CD4-positive, alpha-beta memory T cell (primary cell): ENCODE data around the gene SFMBT2. TPM values are rescaled to one million over a fixed set of nuclear protein-coding genes. Genes with fewer than 3 reads are reported as not detected.

ENCODE experiments used
- CTCF ChIA-PET: fragments of 350-600 bp; sonication (Branson Sonifier 250); formaldehyde crosslinking; loops from one replicate; lab custom pipeline; 2021; ENCODE audit warnings: inconsistent platforms; ENCODE audit not compliant: partially characterized antibody; lab: Charles Lee
- POLR2A ChIA-PET: fragments of 350-600 bp; sonication (Branson Sonifier 250); formaldehyde crosslinking; loops from one replicate; lab custom pipeline; 2021; ENCODE audit not compliant: partially characterized antibody; lab: Charles Lee
- DNase-seq, 5 donors: peaks; one replicate each; pipeline versions ENCODE4 v3.0.0 to v3.0.0-alpha.2; 2020 to 2022; ENCODE audit warnings: mixed read lengths in 1 of 5
- H3K27ac ChIP-seq: one replicate; pipeline ENCODE4 v1.7.0; 2013; ENCODE audit warnings: low read depth, low read length
- H3K27me3 ChIP-seq: 2 replicates; pipeline ENCODE4 v1.7.0; 2013; ENCODE audit warnings: mild to moderate bottlenecking, low read length, moderate library complexity; ENCODE audit not compliant: insufficient read depth
- H3K36me3 ChIP-seq: 2 replicates; pipeline ENCODE4 v1.7.0; 2013; ENCODE audit warnings: mild to moderate bottlenecking, low read length, moderate library complexity; ENCODE audit not compliant: insufficient read depth
- H3K4me1 ChIP-seq: 2 replicates; pipeline ENCODE4 v1.7.0; 2013; ENCODE audit warnings: mild to moderate bottlenecking, low read length, moderate library complexity; ENCODE audit not compliant: insufficient read depth
- H3K4me3 ChIP-seq, 2 donors: one replicate each; pipeline ENCODE4 v1.7.0; 2013; ENCODE audit warnings: low read length in 2 of 2, mild to moderate bottlenecking in 1 of 2
- H3K9me3 ChIP-seq, 2 donors: one replicate each; pipeline ENCODE4 v1.7.0; 2013; ENCODE audit warnings: low read length in 2 of 2, control low read depth in 1 of 2; ENCODE audit not compliant: control insufficient read depth in 1 of 2
- H3K27ac Mint-ChIP-seq, 7 donors: one replicate each; pipeline ENCODE4 v1.8.0; 2020 to 2021; ENCODE audit warnings: mixed read lengths in 7 of 7, mild to moderate bottlenecking in 6 of 7, inconsistent platforms in 3 of 7, moderate library complexity in 3 of 7
- H3K27me3 Mint-ChIP-seq, 2 donors: one replicate each; pipeline ENCODE4 v1.8.0; 2020 to 2021; ENCODE audit warnings: mixed read lengths in 2 of 2
- H3K36me3 Mint-ChIP-seq, 2 donors: one replicate each; pipeline ENCODE4 v1.8.0; 2020 to 2021; ENCODE audit warnings: mixed read lengths in 2 of 2, inconsistent platforms in 1 of 2, mild to moderate bottlenecking in 1 of 2
- H3K4me1 Mint-ChIP-seq, 4 donors: one replicate each; pipeline ENCODE4 v1.8.0; 2020 to 2021; ENCODE audit warnings: mixed read lengths in 4 of 4, mild to moderate bottlenecking in 1 of 4
- H3K4me3 Mint-ChIP-seq, 8 donors: one replicate each; pipeline ENCODE4 v1.8.0; 2020 to 2021; ENCODE audit warnings: mixed read lengths in 8 of 8, mild to moderate bottlenecking in 7 of 8, moderate library complexity in 6 of 8, inconsistent platforms in 3 of 8
- H3K9me3 Mint-ChIP-seq, 8 donors: one replicate each; pipeline ENCODE4 v1.8.0; 2020 to 2021; ENCODE audit warnings: mixed read lengths in 8 of 8, mild to moderate bottlenecking in 5 of 8, inconsistent platforms in 3 of 8, moderate library complexity in 1 of 8
- intact Hi-C: fragments of 100-400 bp; cut with micrococcal nuclease; formaldehyde crosslinking; loops from one replicate; pipeline ENCODE4 v1.15.1; 2023
- polyA plus RNA-seq, 2 donors: library from polyadenylated mRNA; unstranded; fragments of 300-500 nt; fragmentation: Illumina TruSeq; gene quantifications; one replicate each; pipeline ENCODE4 v1.2.3, GENCODE V29; 2021
- total RNA-seq, 2 experiments: library from RNA; stranded (reverse); gene quantifications; one replicate each; pipeline ENCODE4 v1.2.3, GENCODE V29; 2021

The SFMBT2 gene
- total RNA-seq (10 to 100 TPM; 20.0 to 22.3 TPM), polyA plus RNA-seq (1 to 10 TPM; 1.7 to 3.3 TPM)

DNA sequence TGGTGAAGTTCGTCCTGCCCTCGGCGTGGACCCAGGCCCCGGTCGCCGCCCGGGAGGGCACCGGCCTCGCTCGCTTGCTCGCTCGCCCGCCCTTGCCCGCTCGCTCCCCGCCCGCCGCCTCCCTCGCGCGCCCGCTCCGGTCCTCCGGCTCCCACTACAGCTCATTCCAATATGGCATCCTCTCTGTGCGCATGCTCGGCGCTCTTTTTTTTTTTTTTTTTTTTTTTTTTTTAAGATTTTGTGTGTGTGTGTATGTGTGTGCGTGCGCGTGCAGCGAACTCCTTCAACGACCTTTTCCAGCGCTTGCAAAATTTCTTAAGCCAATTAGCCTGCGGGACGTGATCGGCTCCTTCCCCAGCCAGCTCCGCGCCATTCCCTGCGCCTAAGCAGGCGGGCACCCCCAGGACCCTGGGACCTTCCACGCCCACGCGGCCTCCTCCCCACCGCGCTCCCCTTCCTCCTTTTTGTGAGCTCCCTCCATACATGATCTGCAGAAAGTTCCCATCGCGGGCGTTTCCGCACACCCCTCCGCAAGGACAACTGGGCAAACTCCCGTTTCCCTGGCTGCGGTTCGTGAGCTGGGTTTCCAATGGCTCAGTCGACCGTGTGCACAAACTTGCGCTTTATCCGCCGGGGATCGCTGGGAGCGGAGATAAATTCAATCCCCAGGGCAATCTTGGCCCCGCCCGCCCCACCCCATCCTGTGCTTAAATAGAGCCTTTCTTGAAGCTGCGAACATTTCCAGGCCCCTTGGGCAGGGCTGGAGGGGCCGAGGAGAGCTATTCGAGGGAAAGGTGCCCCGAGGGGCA is at the start of gene SFMBT2:
Gene SFMBT2 (minus strand): TSS at position 173 of the 809 bp plus-strand sequence. CDS start 29,136 bp downstream, outside the sequence.
- ChIA-PET CTCF (interaction anchor here (0.7 to 6.7 kb wide), 24 partner anchors 8 to 989 kb away, joined by 3 to 93 read pairs (median 4); no protein-coding TSS in a partner anchor), POLR2A (interaction anchor here (0.5 to 2.5 kb wide), 17 partner anchors 9 to 945 kb away, joined by 3 to 12 read pairs (median 4); no protein-coding TSS in a partner anchor)
- no peaks in the 10 kb centered on the region for H3K9me3 ChIP-seq
- DNase-seq, result peak; percentile 59 to 67 (median 64)
- H3K4me3 Mint-ChIP-seq, result peak within 1 kb of the TSS; percentile 94 to 100 (median 96)
- no peaks in the 10 kb centered on the region for H3K36me3 ChIP-seq
- H3K4me1 Mint-ChIP-seq, result peaks cover 4 to 61% (median 37%) of the 10 kb centered on the region in 4 donors
- peaks cover 37% of the 10 kb centered on the region for H3K4me1 ChIP-seq
- H3K9me3 Mint-ChIP-seq, result peaks cover 0 to 3% (median 0%) of the 10 kb centered on the region in 8 donors
- H3K27ac Mint-ChIP-seq, result peak within 1 kb of the TSS; percentile 77 to 95 (median 90)
- H3K27me3 Mint-ChIP-seq, result no peaks in the 10 kb centered on the region
- H3K27me3 ChIP-seq, result no peaks in the 10 kb centered on the region
- H3K4me3 ChIP-seq, result peak within 1 kb of the TSS; percentile 83 to 84
- peaks cover 0 to 21% of the 10 kb centered on the region in 2 donors for H3K36me3 Mint-ChIP-seq
- intact Hi-C loops, result loop anchor here (10.0 kb wide), 1 partner anchor 996 kb away; no protein-coding TSS in a partner anchor
- peak within 1 kb of the TSS; percentile 42 for H3K27ac ChIP-seq

DNA sequence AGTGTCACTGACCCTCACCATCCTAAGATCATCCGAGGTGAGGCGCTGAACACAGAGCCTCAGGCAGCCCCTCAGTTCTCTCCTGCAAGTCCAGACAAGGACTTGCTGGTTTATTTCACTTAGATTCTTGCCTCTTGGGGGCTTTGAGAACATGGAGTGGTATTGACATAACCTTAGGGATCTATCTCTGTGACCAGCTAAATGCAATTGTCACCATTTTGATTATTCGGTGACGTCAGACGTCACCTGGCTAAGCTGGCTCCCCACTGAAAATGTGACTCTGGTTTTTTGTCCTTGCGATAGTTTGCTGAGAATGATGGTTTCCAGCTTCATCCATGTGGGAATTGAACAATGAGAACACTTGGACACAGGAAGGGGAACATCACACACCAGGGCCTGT is 49.2 kb upstream of the SFMBT2 start:
- intact Hi-C loops, result no loop called here
- Mint-ChIP-seq H3K27ac (peak overlapping the region in 1 of 7 donors; percentile 3), H3K9me3 (no peaks in the 10 kb centered on the region), H3K27me3 (no peaks in the 10 kb centered on the region), H3K36me3 (no peaks in the 10 kb centered on the region), H3K4me3 (no peak overlapping the region), H3K4me1 (no peaks in the 10 kb centered on the region)
- no peak overlapping the region for H3K4me3 ChIP-seq
- ChIA-PET POLR2A (no interaction called here), CTCF (no interaction called here)
- no peak for DNase-seq
- no peaks in the 10 kb centered on the region for H3K4me1 ChIP-seq
- H3K9me3 ChIP-seq, result no peaks in the 10 kb centered on the region
- no peaks in the 10 kb centered on the region for H3K36me3 ChIP-seq
- no peak overlapping the region for H3K27ac ChIP-seq
- no peaks in the 10 kb centered on the region for H3K27me3 ChIP-seq

DNA sequence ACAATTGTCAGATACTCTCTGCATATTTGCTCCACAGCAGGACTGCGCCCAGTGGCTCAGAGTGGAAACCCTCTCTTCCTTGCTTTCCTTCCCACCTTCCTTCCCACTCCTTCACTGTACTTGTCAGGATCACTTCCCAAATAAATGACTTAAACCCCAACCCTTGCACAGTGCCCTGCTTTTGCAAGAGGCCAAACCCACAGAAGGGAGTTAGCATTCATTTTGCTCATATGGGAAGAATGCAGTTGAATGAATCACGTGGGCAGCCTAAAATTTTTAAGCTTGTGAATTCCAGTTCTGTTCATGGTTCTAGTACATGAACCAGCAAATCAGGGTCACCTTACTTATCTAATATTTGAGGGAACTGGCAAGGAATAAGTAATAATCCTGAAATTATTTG is 47.7 kb upstream of the SFMBT2 start:
- Mint-ChIP-seq H3K27ac (no peak overlapping the region), H3K36me3 (no peaks in the 10 kb centered on the region), H3K27me3 (no peaks in the 10 kb centered on the region), H3K4me1 (no peaks in the 10 kb centered on the region), H3K4me3 (no peak overlapping the region), H3K9me3 (no peaks in the 10 kb centered on the region)
- Histone ChIP-seq H3K4me1 (no peaks in the 10 kb centered on the region), H3K36me3 (no peaks in the 10 kb centered on the region), H3K27me3 (no peaks in the 10 kb centered on the region), H3K4me3 (no peak overlapping the region), H3K27ac (no peak overlapping the region), H3K9me3 (no peaks in the 10 kb centered on the region)
- no peak for DNase-seq
- intact Hi-C loops, result no loop called here
- POLR2A ChIA-PET, result no interaction called here
- CTCF ChIA-PET, result interaction anchor here (0.9 kb wide), 1 partner anchor 539 kb away, joined by 3 read pairs; no protein-coding TSS in a partner anchor

DNA sequence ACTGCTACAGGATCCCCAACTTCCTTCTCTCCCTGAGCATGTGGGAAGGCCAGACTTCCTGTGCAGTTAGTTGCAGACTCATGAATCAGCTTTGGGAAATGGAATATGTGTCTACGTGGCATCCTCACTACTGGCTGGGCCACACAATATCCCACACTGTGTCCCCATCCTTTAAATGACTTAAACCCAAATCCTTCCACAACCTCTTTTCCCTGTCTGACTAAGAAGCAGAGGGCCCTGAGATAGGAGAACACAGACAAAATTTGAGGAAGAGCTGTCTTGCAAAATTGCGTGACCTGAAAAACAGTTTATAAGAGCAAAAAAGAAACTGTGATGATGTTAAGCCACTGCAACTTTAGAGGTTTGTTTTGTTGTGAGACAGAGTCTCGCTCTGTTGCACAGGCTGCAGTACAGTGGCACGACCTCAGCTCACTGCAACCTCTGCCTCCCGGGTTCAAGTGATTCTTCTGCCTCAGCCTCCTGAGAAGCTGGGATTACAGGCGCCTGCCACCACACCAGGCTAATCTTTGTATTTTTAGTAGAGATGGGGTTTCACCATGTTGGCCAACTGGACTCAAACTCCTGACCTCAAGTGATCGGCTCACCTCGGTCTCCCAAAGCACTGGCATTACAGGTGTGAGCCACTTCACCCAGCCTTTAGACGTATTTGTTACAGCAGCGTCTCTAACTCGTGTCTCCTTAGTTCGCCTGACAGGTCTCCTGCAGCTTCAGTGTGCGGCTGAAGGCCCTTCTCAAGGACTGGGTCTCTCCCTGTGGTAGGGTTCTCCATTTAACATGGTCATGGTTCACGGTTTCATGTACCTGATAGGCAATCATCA is 46.9 kb upstream of the SFMBT2 start:
- Mint-ChIP-seq H3K4me1 (no peaks in the 10 kb centered on the region), H3K27ac (peak overlapping the region in 1 of 7 donors; percentile 38), H3K9me3 (no peaks in the 10 kb centered on the region), H3K36me3 (no peaks in the 10 kb centered on the region), H3K4me3 (no peak overlapping the region), H3K27me3 (no peaks in the 10 kb centered on the region)
- H3K36me3 ChIP-seq, result no peaks in the 10 kb centered on the region
- no peak for DNase-seq
- H3K4me3 ChIP-seq, result no peak overlapping the region
- CTCF ChIA-PET, result no interaction called here
- intact Hi-C loops, result no loop called here
- H3K27ac ChIP-seq, result no peak overlapping the region
- H3K27me3 ChIP-seq, result no peaks in the 10 kb centered on the region
- POLR2A ChIA-PET, result no interaction called here
- no peaks in the 10 kb centered on the region for H3K4me1 ChIP-seq
- no peaks in the 10 kb centered on the region for H3K9me3 ChIP-seq

DNA sequence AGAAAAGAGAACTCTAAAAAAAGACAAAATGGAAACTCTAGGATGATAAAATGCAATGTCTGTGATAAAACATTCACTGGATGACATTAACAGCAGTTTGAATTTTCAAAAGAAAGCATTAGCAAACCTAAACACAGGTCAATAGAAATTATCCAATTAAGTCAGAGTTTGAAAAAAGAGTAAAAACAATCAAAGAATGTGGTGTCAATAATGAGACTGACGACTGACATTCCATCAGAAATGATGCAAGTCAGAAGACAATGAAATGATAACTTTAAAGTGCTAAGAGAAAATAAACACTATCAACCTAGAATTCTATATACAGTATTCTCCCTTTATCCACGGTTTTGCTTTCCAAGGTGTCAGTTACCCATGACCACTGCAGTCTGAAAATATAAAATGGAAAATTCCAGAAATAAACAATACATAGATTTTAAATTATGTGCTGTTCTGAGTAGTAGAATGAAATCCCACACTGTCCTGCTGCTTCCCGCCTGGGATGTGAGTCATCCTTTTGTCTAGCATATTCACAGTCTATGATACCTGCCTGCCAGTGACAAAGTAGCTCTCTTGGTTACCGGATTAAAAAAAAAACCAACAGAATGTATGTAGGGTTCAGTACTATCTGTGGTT is 38.3 kb upstream of the SFMBT2 start:
- peaks cover 5 to 25% (median 19%) of the 10 kb centered on the region in 8 donors for H3K9me3 Mint-ChIP-seq
- intact Hi-C loops, result no loop called here
- no peak overlapping the region for H3K27ac ChIP-seq
- no peaks in the 10 kb centered on the region for H3K27me3 ChIP-seq
- H3K27ac Mint-ChIP-seq, result no peak overlapping the region
- no peak for DNase-seq
- no peak overlapping the region for H3K4me3 Mint-ChIP-seq
- no peaks in the 10 kb centered on the region for H3K36me3 ChIP-seq
- CTCF ChIA-PET, result no interaction called here
- H3K4me1 ChIP-seq, result no peaks in the 10 kb centered on the region
- peaks cover 0 to 1% (median 0%) of the 10 kb centered on the region in 4 donors for H3K4me1 Mint-ChIP-seq
- H3K36me3 Mint-ChIP-seq, result peaks cover 0 to 7% of the 10 kb centered on the region in 2 donors
- POLR2A ChIA-PET, result no interaction called here
- H3K9me3 ChIP-seq, result no peaks in the 10 kb centered on the region
- H3K27me3 Mint-ChIP-seq, result peaks cover 0 to 8% of the 10 kb centered on the region in 2 donors
- no peak overlapping the region for H3K4me3 ChIP-seq

DNA sequence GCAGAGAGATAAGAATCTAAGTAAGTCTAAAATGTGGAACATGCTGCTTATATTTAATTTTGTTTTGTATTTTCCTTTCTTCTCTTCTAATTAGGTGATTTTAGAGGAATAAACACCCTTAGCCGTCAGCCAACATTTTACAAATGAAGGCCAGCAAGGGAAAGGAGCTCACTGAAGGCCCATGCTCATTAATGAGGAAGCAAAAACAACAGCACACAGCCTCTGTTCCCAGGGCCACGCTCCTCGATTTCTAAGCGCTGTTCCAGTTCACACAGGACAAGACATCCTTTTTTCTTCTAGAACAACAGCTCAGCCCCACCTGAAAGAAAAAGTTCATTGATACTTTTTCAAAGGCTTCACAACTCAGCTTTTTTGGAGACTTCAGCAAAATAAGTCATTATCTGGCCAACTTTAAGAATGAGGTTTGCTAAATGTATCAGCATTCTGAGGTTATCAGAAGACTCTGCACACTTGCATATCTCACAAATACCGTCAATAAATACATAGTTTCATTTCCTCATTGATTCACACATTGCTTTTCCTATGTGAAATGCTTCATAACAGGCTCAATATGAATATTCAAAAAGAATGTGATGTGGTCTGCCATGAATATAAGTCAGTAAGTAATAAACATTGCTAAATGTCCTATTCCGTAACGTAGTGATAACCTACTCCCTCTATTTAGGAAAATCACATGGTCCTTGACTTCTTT is 34.8 kb upstream of the SFMBT2 start:
- H3K27me3 ChIP-seq, result no peaks in the 10 kb centered on the region
- no peaks in the 10 kb centered on the region for H3K36me3 ChIP-seq
- H3K4me1 ChIP-seq, result no peaks in the 10 kb centered on the region
- H3K27ac ChIP-seq, result no peak overlapping the region
- ChIA-PET CTCF (no interaction called here), POLR2A (no interaction called here)
- no peaks in the 10 kb centered on the region for H3K9me3 ChIP-seq
- peaks cover 0 to 7% of the 10 kb centered on the region in 2 donors for H3K36me3 Mint-ChIP-seq
- peaks cover 0 to 8% of the 10 kb centered on the region in 2 donors for H3K27me3 Mint-ChIP-seq
- H3K4me3 Mint-ChIP-seq, result no peak overlapping the region
- H3K4me1 Mint-ChIP-seq, result peaks cover 0 to 1% (median 0%) of the 10 kb centered on the region in 4 donors
- peaks cover 5 to 25% (median 18%) of the 10 kb centered on the region in 8 donors for H3K9me3 Mint-ChIP-seq
- H3K4me3 ChIP-seq, result no peak overlapping the region
- DNase-seq, result no peak
- H3K27ac Mint-ChIP-seq, result no peak overlapping the region
- intact Hi-C loops, result no loop called here
